ENCODE measurements around the gene NEDD4.
"Not testable (repeated sequence)": the region's sequence is repeated elsewhere in the genome, so short reads cannot be mapped to it uniquely, and the experiment has no call there.

Gene NEDD4

GRCh38 chr15:55993111-55993803 is at the start of gene NEDD4:
Gene NEDD4 (minus strand): TSS chr15:55993612. CDS start chr15:55993555, 57 bp downstream.
- DNase-seq (ENCODE audit: low spot score), result peak; percentile 65

GRCh38 chr15:56042498-56042897 is 49.1 kb upstream of the NEDD4 start:
- no peak for DNase-seq (ENCODE audit: low spot score)

- DNase-seq (ENCODE audit: low spot score), result no peak
Observed at GRCh38 chr15:56042031-56042430, 48.6 kb upstream of the NEDD4 start.

GRCh38 chr15:56040081-56041035 is 46.9 kb upstream of the NEDD4 start:
- DNase-seq (ENCODE audit: low spot score), result no peak

GRCh38 chr15:56038707-56039106 is 45.3 kb upstream of the NEDD4 start:
- DNase-seq (ENCODE audit: low spot score), result no peak

- peak; percentile 6 for DNase-seq (ENCODE audit: low spot score)
Observed at GRCh38 chr15:56038015-56038414, 44.6 kb upstream of the NEDD4 start.

GRCh38 chr15:56036546-56037067 is 43.2 kb upstream of the NEDD4 start:
- no peak for DNase-seq (ENCODE audit: low spot score)

- no peak for DNase-seq (ENCODE audit: low spot score)
Observed at GRCh38 chr15:56035166-56035565, 41.8 kb upstream of the NEDD4 start.

GRCh38 chr15:56034514-56034913 is 41.1 kb upstream of the NEDD4 start:
- DNase-seq (ENCODE audit: low spot score), result no peak

GRCh38 chr15:56032373-56032772 is 39.0 kb upstream of the NEDD4 start:
- no peak for DNase-seq (ENCODE audit: low spot score)

GRCh38 chr15:56031836-56032235 is 38.4 kb upstream of the NEDD4 start:
- no peak for DNase-seq (ENCODE audit: low spot score)

- no peak for DNase-seq (ENCODE audit: low spot score)
Observed at GRCh38 chr15:56031402-56031801, 38.0 kb upstream of the NEDD4 start.

GRCh38 chr15:56028430-56028829 is 35.0 kb upstream of the NEDD4 start:
- no peak for DNase-seq (ENCODE audit: low spot score)

GRCh38 chr15:56023160-56023559 is 29.7 kb upstream of the NEDD4 start:
- DNase-seq (ENCODE audit: low spot score), result not testable (repeated sequence)

- no peak for DNase-seq (ENCODE audit: low spot score)
Observed at GRCh38 chr15:56019819-56020486, 26.5 kb upstream of the NEDD4 start.

GRCh38 chr15:56019060-56019793 is 25.8 kb upstream of the NEDD4 start:
- DNase-seq (ENCODE audit: low spot score), result no peak

- no peak for DNase-seq (ENCODE audit: low spot score)
Observed at GRCh38 chr15:56017920-56018319, 24.5 kb upstream of the NEDD4 start.

GRCh38 chr15:56017511-56017910 is 24.1 kb upstream of the NEDD4 start:
- DNase-seq (ENCODE audit: low spot score), result no peak

- no peak for DNase-seq (ENCODE audit: low spot score)
Observed at GRCh38 chr15:56016281-56016680, 22.9 kb upstream of the NEDD4 start.

GRCh38 chr15:56014677-56015076 is 21.3 kb upstream of the NEDD4 start:
- DNase-seq (ENCODE audit: low spot score), result no peak

- DNase-seq (ENCODE audit: low spot score), result not testable (repeated sequence)
Observed at GRCh38 chr15:56007053-56007452, 13.6 kb upstream of the NEDD4 start.

GRCh38 chr15:56006371-56006770 is 13.0 kb upstream of the NEDD4 start:
- DNase-seq (ENCODE audit: low spot score), result not testable (repeated sequence)
